ENCODE results near the gene CA12.

DNA sequence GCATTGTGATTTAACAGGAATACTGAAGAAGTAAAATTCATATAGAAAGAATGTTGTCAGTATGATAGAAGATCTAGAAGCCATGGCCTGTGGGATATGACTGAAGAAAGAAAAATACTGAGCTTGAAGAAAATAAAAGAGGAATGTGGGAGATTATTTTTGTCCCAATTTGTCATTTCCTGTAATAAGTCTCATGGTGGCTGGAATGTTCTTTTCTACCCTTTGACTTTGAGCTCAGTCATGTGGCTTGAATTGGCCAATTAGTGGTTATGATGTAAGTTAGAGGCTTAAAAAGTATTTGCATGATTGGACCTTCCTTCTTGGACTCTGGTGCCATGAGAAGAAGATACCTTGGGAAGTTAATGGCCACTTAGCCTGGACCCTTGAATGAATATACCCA lies 90.1 kb downstream of the CA12 start:
- TF ChIP-seq GATA2 (IDR thresholded peaks at IDR 0.05; ENCODE audit: low read depth, low read length) (no peak), GATA3 (IDR thresholded peaks at IDR 0.05; ENCODE audit: low read depth, low read length) (no peak)

Measured in SH-SY5Y (cell line).